ENCODE data around the gene MEIKIN. TPM values are rescaled to one million over a fixed set of nuclear protein-coding genes. Genes with fewer than 3 reads are reported as not detected.

Gene MEIKIN
- total RNA-seq, 2 experiments from 2014 or later: not detected

GRCh38 chr5:131980696-131981095, 35.2 kb upstream of the MEIKIN start:
- H3K27ac ChIP-seq (ENCODE audit: low read depth, low read length, poor library complexity, severe bottlenecking): no peak overlapping the region
- DNase-seq (ENCODE audit: low spot score): no peak
- H3K9me3 ChIP-seq (ENCODE audit: low read length): no peaks in the 10 kb centered on the region
- H3K4me3 ChIP-seq (ENCODE audit: low read depth, low read length, poor library complexity, severe bottlenecking): no peak overlapping the region
- no peaks in the 10 kb centered on the region for H3K9me2 ChIP-seq (ENCODE audit: insufficient read depth, low read length)
- H3K4me1 ChIP-seq (ENCODE audit: insufficient read depth, low read length, poor library complexity, severe bottlenecking): no peaks in the 10 kb centered on the region
- H3K4me2 ChIP-seq (ENCODE audit: low read length): no peak overlapping the region
- intact Hi-C loops (cut with micrococcal nuclease; ENCODE audit: unreplicated experiment): no loop called here
- no TSS peak for BruUV-seq (replicated peaks)
- H3K79me2 ChIP-seq (ENCODE audit: insufficient read depth, low read depth, low read length): no peaks in the 10 kb centered on the region
- CTCF ChIA-PET (ENCODE audit: unreplicated experiment): no interaction called here
- POLR2A ChIA-PET: interaction anchor here (0.6 to 0.7 kb wide), 3 partner anchors 87 to 190 kb away, joined by 3 to 6 read pairs (median 5); no protein-coding TSS in a partner anchor
- H3K36me3 ChIP-seq (ENCODE audit: insufficient read depth, low read length): no peaks in the 10 kb centered on the region
- TF ChIP-seq CTCF (conservative IDR thresholded peaks at IDR 0.05; ENCODE audit: low read length): no peak
- no peak for TF ChIP-seq EZH2phosphoT487 (IDR thresholded peaks at IDR 0.05; ENCODE audit: borderline replicate concordance, low read depth, low read length)
- H4K20me1 ChIP-seq (ENCODE audit: insufficient read depth, low read length): no peaks in the 10 kb centered on the region
- no peak overlapping the region for H2AFZ ChIP-seq (ENCODE audit: low read length)

- intact Hi-C loops (cut with micrococcal nuclease; ENCODE audit: unreplicated experiment): no loop called here
- no peaks in the 10 kb centered on the region for H3K9me2 ChIP-seq (ENCODE audit: insufficient read depth, low read length)
- H3K4me3 ChIP-seq (ENCODE audit: low read depth, low read length, poor library complexity, severe bottlenecking): no peak overlapping the region
- no TSS peak for BruUV-seq (replicated peaks)
- ChIA-PET CTCF (ENCODE audit: unreplicated experiment) (no interaction called here), POLR2A (no interaction called here)
- H3K4me2 ChIP-seq (ENCODE audit: low read length): no peak overlapping the region
- H3K4me1 ChIP-seq (ENCODE audit: insufficient read depth, low read length, poor library complexity, severe bottlenecking): no peaks in the 10 kb centered on the region
- H3K27ac ChIP-seq (ENCODE audit: low read depth, low read length, poor library complexity, severe bottlenecking): no peak overlapping the region
- no peak for DNase-seq (ENCODE audit: low spot score)
- H2AFZ ChIP-seq (ENCODE audit: low read length): no peak overlapping the region
- no peaks in the 10 kb centered on the region for H3K9me3 ChIP-seq (ENCODE audit: low read length)
- no peaks in the 10 kb centered on the region for H4K20me1 ChIP-seq (ENCODE audit: insufficient read depth, low read length)
- TF ChIP-seq CTCF (conservative IDR thresholded peaks at IDR 0.05; ENCODE audit: low read length) (no peak), EZH2phosphoT487 (IDR thresholded peaks at IDR 0.05; ENCODE audit: borderline replicate concordance, low read depth, low read length) (no peak)
- no peaks in the 10 kb centered on the region for H3K36me3 ChIP-seq (ENCODE audit: insufficient read depth, low read length)
- no peaks in the 10 kb centered on the region for H3K79me2 ChIP-seq (ENCODE audit: insufficient read depth, low read depth, low read length)
Measured at GRCh38 chr5:131979816-131980215, 34.4 kb upstream of the MEIKIN start.

- no peaks in the 10 kb centered on the region for H3K79me2 ChIP-seq (ENCODE audit: insufficient read depth, low read depth, low read length)
- no peaks in the 10 kb centered on the region for H3K4me1 ChIP-seq (ENCODE audit: insufficient read depth, low read length, poor library complexity, severe bottlenecking)
- H2AFZ ChIP-seq (ENCODE audit: low read length): no peak overlapping the region
- no peak overlapping the region for H3K4me3 ChIP-seq (ENCODE audit: low read depth, low read length, poor library complexity, severe bottlenecking)
- ChIA-PET POLR2A (no interaction called here), CTCF (ENCODE audit: unreplicated experiment) (no interaction called here)
- intact Hi-C loops (cut with micrococcal nuclease; ENCODE audit: unreplicated experiment): no loop called here
- no peaks in the 10 kb centered on the region for H3K9me3 ChIP-seq (ENCODE audit: low read length)
- no peak for DNase-seq (ENCODE audit: low spot score)
- H3K9me2 ChIP-seq (ENCODE audit: insufficient read depth, low read length): no peaks in the 10 kb centered on the region
- H3K4me2 ChIP-seq (ENCODE audit: low read length): no peak overlapping the region
- no TSS peak for BruUV-seq (replicated peaks)
- H4K20me1 ChIP-seq (ENCODE audit: insufficient read depth, low read length): no peaks in the 10 kb centered on the region
- H3K27ac ChIP-seq (ENCODE audit: low read depth, low read length, poor library complexity, severe bottlenecking): no peak overlapping the region
- TF ChIP-seq CTCF (conservative IDR thresholded peaks at IDR 0.05; ENCODE audit: low read length): no peak
- TF ChIP-seq EZH2phosphoT487 (IDR thresholded peaks at IDR 0.05; ENCODE audit: borderline replicate concordance, low read depth, low read length): no peak
- H3K36me3 ChIP-seq (ENCODE audit: insufficient read depth, low read length): no peaks in the 10 kb centered on the region
Measured at GRCh38 chr5:131977212-131977604, 31.7 kb upstream of the MEIKIN start.

All from OCI-LY7 (cell line).